Measurements from ENCODE around the gene SV2B.

SV2B gene

GRCh38 chr15:91249591-91249990 lies 149.5 kb downstream of the SV2B start:
- no peak overlapping the region for H3K4me3 ChIP-seq (ENCODE audit: control insufficient read depth, low read depth, low read length)
- no peak for DNase-seq (ENCODE audit: low read depth)
- no peak for TF ChIP-seq CTCF (IDR thresholded peaks at IDR 0.05; ENCODE audit: control insufficient read depth, insufficient read depth, low read depth, low read length, missing control alignments)

- no peak for TF ChIP-seq CTCF (IDR thresholded peaks at IDR 0.05; ENCODE audit: control insufficient read depth, insufficient read depth, low read depth, low read length, missing control alignments)
- H3K4me3 ChIP-seq (ENCODE audit: control insufficient read depth, low read depth, low read length): no peak overlapping the region
These were observed 152.3 kb downstream of the SV2B start for GRCh38 chr15:91252322-91252721.

GRCh38 chr15:91252756-91253155 lies 152.7 kb downstream of the SV2B start:
- TF ChIP-seq CTCF (IDR thresholded peaks at IDR 0.05; ENCODE audit: control insufficient read depth, insufficient read depth, low read depth, low read length, missing control alignments): no peak
- DNase-seq (ENCODE audit: low read depth): no peak
- no peak overlapping the region for H3K4me3 ChIP-seq (ENCODE audit: control insufficient read depth, low read depth, low read length)

More at GRCh38 chr15:91252322-91252721, 152.3 kb downstream of the SV2B start:
- DNase-seq (ENCODE audit: low read depth): no peak

GRCh38 chr15:91253605-91254004 lies 153.5 kb downstream of the SV2B start:
- TF ChIP-seq CTCF (IDR thresholded peaks at IDR 0.05; ENCODE audit: control insufficient read depth, insufficient read depth, low read depth, low read length, missing control alignments): no peak
- no peak for DNase-seq (ENCODE audit: low read depth)
- no peak overlapping the region for H3K4me3 ChIP-seq (ENCODE audit: control insufficient read depth, low read depth, low read length)

- DNase-seq (ENCODE audit: low read depth): no peak
- TF ChIP-seq CTCF (IDR thresholded peaks at IDR 0.05; ENCODE audit: control insufficient read depth, insufficient read depth, low read depth, low read length, missing control alignments): no peak
- H3K4me3 ChIP-seq (ENCODE audit: control insufficient read depth, low read depth, low read length): no peak overlapping the region
These were observed 154.7 kb downstream of the SV2B start for GRCh38 chr15:91254766-91255165.

GRCh38 chr15:91255670-91256192 lies 155.7 kb downstream of the SV2B start:
- no peak for TF ChIP-seq CTCF (IDR thresholded peaks at IDR 0.05; ENCODE audit: control insufficient read depth, insufficient read depth, low read depth, low read length, missing control alignments)
- no peak for DNase-seq (ENCODE audit: low read depth)
- no peak overlapping the region for H3K4me3 ChIP-seq (ENCODE audit: control insufficient read depth, low read depth, low read length)
